Neuronal stem cell (in vitro differentiated cells): ENCODE measurements around the gene NEGR1.

Experiments
- DNase-seq: peaks from one replicate; pipeline ENCODE4 v3.0.0-alpha.2; 2013; ENCODE audit warnings: low spot score
- H2AFZ ChIP-seq: one replicate; pipeline ENCODE4 v1.6.1; 2013; ENCODE audit warnings: mild to moderate bottlenecking, low read length, inconsistent platforms
- H2AK5ac ChIP-seq: 2 replicates; pipeline ENCODE4 v1.6.1; 2013; ENCODE audit warnings: low read depth, mild to moderate bottlenecking, inconsistent platforms, low read length, moderate library complexity, mixed read lengths
- H2BK120ac ChIP-seq: 2 replicates; pipeline ENCODE4 v1.6.1; 2013; ENCODE audit warnings: low read depth, mild to moderate bottlenecking, inconsistent platforms, low read length, moderate library complexity, mixed read lengths
- H2BK12ac ChIP-seq: one replicate; pipeline ENCODE4 v1.6.1; 2013; ENCODE audit warnings: low read length, inconsistent platforms
- H2BK15ac ChIP-seq: 2 replicates; pipeline ENCODE4 v1.6.1; 2013; ENCODE audit warnings: mild to moderate bottlenecking, low read length, inconsistent platforms, mixed read lengths
- H2BK5ac ChIP-seq: one replicate; pipeline ENCODE4 v1.6.1; 2013; ENCODE audit warnings: inconsistent platforms, mild to moderate bottlenecking, low read length, moderate library complexity
- H3K14ac ChIP-seq: one replicate; pipeline ENCODE4 v1.6.1; 2013; ENCODE audit warnings: low read length, inconsistent platforms
- H3K18ac ChIP-seq: 2 replicates; pipeline ENCODE4 v1.6.1; 2013; ENCODE audit warnings: low read length, inconsistent platforms
- H3K23ac ChIP-seq: 2 replicates; pipeline ENCODE4 v1.6.1; 2013; ENCODE audit warnings: low read depth, mild to moderate bottlenecking, mixed read lengths, low read length, inconsistent platforms; ENCODE audit not compliant: poor library complexity
- H3K27ac ChIP-seq: replicated peaks from 3 replicates; pipeline ENCODE4 v1.5.1; 2013; ENCODE audit warnings: low read length, inconsistent platforms
- H3K27me3 ChIP-seq, 3 experiments: 2 replicates each; pipeline ENCODE4 v1.6.1; 2013; ENCODE audit warnings: low read length in 3 of 3, mild to moderate bottlenecking in 2 of 3, inconsistent platforms in 1 of 3, low read depth in 1 of 3, mixed read lengths in 1 of 3, moderate library complexity in 1 of 3; ENCODE audit not compliant: control insufficient read depth in 3 of 3, insufficient read depth in 3 of 3
- H3K36me3 ChIP-seq, 2 donors: replicated peaks in 1 of 2; 2 replicates each; pipeline ENCODE4 v1.6.1; 2013; ENCODE audit warnings: low read length in 2 of 2; ENCODE audit not compliant: control insufficient read depth in 2 of 2, insufficient read depth in 2 of 2
- H3K4ac ChIP-seq: 2 replicates; pipeline ENCODE4 v1.6.1; 2013; ENCODE audit warnings: inconsistent platforms, mild to moderate bottlenecking, low read length, moderate library complexity
- H3K4me1 ChIP-seq, 2 donors: 1 replicate in 1 of 2; 2 replicates in 1 of 2; pipeline ENCODE4 v1.6.1; 2013; ENCODE audit warnings: low read length in 2 of 2, low read depth in 1 of 2; ENCODE audit not compliant: control insufficient read depth in 2 of 2, insufficient read depth in 1 of 2
- H3K4me2 ChIP-seq: one replicate; pipeline ENCODE4 v1.6.1; 2013; ENCODE audit warnings: mild to moderate bottlenecking, low read length, inconsistent platforms; ENCODE audit not compliant: insufficient read depth, poor library complexity, severe bottlenecking
- H3K4me3 ChIP-seq, 2 donors: 2 replicates each; pipeline ENCODE4 v1.5.1; 2013; ENCODE audit warnings: low read length in 2 of 2, mild to moderate bottlenecking in 2 of 2, inconsistent platforms in 1 of 2, moderate library complexity in 1 of 2
- H3K79me1 ChIP-seq: one replicate; pipeline ENCODE4 v1.6.1; 2013; ENCODE audit warnings: low read depth, mild to moderate bottlenecking, inconsistent platforms, low read length, moderate library complexity
- H3K9ac ChIP-seq: one replicate; pipeline ENCODE4 v1.6.1; 2013; ENCODE audit warnings: mild to moderate bottlenecking, low read depth, low read length, inconsistent platforms; ENCODE audit not compliant: poor library complexity
- H3K9me3 ChIP-seq, 2 donors: replicated peaks in 1 of 2; 2 replicates each; pipeline versions ENCODE3 to v1.6.1; 2013; ENCODE audit warnings: low read length in 2 of 2, mild to moderate bottlenecking in 2 of 2, inconsistent platforms in 1 of 2, low read depth in 1 of 2, mixed read lengths in 1 of 2, moderate library complexity in 1 of 2; ENCODE audit not compliant: control insufficient read depth in 2 of 2, insufficient read depth in 1 of 2
- H4K8ac ChIP-seq: one replicate; pipeline ENCODE4 v1.6.1; 2013; ENCODE audit warnings: low read depth, mild to moderate bottlenecking, inconsistent platforms, low read length, moderate library complexity
- H4K91ac ChIP-seq: one replicate; pipeline ENCODE4 v1.6.1; 2013; ENCODE audit warnings: low read length, low read depth, mild to moderate bottlenecking, inconsistent platforms; ENCODE audit not compliant: poor library complexity
- WGBS, 2 donors: extraction: QIAGEN DNeasy Blood & Tissue Kit; methylation state at CpG; one replicate each; pipeline ENCODE4 v1.1.7; 2013; ENCODE audit warnings: missing lambda C conversion rate in 2 of 2, mixed read lengths in 1 of 2; ENCODE audit not compliant: insufficient read length in 2 of 2, insufficient replicate concordance in 1 of 2; ENCODE audit errors: extremely low coverage in 2 of 2; 5-methylcytosine and 5-hydroxymethylcytosine counted together

NEGR1 gene

DNA sequence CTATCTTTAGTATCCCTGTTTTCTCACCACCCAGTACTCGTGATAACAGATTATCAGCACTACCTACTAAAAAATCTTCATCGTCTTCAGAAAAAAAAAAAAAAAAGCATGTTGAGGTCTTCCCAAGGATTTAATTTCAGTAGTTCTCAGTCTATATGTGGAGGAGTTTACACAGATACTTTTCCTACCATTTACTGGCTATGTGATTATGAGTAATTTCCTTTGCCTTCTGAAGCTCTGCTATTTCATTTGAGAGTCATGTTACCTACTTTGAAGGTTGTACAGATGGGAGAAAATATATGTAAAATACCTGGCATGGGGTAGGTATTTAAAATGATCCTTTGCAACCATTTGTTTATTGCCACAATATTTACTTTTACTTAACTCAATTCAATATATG is 399.7 kb downstream of the NEGR1 start:
- Histone ChIP-seq H3K36me3 (no peaks in the 10 kb centered on the region), H3K4ac (no peak overlapping the region), H3K4me2 (no peak overlapping the region), H2BK5ac (no peak overlapping the region), H3K4me1 (no peaks in the 10 kb centered on the region), H2BK12ac (no peak overlapping the region), H3K4me3 (no peak overlapping the region), H3K18ac (no peak overlapping the region), H3K27ac (no peak overlapping the region), H3K9ac (no peak overlapping the region), H4K91ac (no peak overlapping the region), H2BK15ac (no peak overlapping the region), H3K79me1 (no peaks in the 10 kb centered on the region), H3K27me3 (no peaks in the 10 kb centered on the region), H4K8ac (no peak overlapping the region), H3K9me3 (no peaks in the 10 kb centered on the region), H3K14ac (no peak overlapping the region), H2AK5ac (no peak overlapping the region), H2BK120ac (no peak overlapping the region), H3K23ac (no peak overlapping the region), H2AFZ (no peak overlapping the region)
- no CpG with 5 or more reads among the region's 2 CpGs for WGBS, 2 donors
- DNase-seq, result no peak

DNA sequence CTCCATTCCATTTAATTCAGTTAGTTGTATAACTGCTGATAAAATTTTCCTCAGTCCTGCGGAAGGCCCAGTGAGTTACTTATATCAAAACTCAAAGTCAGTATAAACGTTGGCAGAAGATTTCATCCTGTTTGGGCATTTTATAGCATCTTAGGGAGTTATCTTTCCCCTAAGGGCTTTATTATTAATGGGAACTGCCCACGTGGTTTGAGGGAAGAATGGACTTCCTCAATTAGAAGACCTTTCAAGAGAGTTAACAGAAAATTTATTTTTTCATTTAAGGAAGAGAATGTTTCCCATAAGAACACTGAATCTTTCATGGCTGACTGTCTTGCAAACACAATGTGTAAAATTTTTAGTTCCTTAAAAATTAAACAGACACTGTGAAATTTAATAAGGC is 400.1 kb downstream of the NEGR1 start:
- no peak overlapping the region for H2BK120ac ChIP-seq
- DNase-seq, result no peak
- H3K4me1 ChIP-seq, result no peaks in the 10 kb centered on the region
- no CpG with 5 or more reads among the region's 3 CpGs for WGBS, 2 donors
- no peaks in the 10 kb centered on the region for H3K9me3 ChIP-seq
- no peak overlapping the region for H3K23ac ChIP-seq
- no peaks in the 10 kb centered on the region for H3K79me1 ChIP-seq
- peak overlapping the region; percentile 59 for H2AFZ ChIP-seq
- H3K4ac ChIP-seq, result no peak overlapping the region
- H2BK15ac ChIP-seq, result no peak overlapping the region
- H3K14ac ChIP-seq, result no peak overlapping the region
- no peak overlapping the region for H3K9ac ChIP-seq
- H3K18ac ChIP-seq, result no peak overlapping the region
- H3K27me3 ChIP-seq, result no peaks in the 10 kb centered on the region
- H2AK5ac ChIP-seq, result no peak overlapping the region
- no peaks in the 10 kb centered on the region for H3K36me3 ChIP-seq
- no peak overlapping the region for H2BK5ac ChIP-seq
- H2BK12ac ChIP-seq, result no peak overlapping the region
- H4K91ac ChIP-seq, result no peak overlapping the region
- no peak overlapping the region for H3K4me3 ChIP-seq
- H4K8ac ChIP-seq, result no peak overlapping the region
- H3K27ac ChIP-seq, result no peak overlapping the region
- H3K4me2 ChIP-seq, result no peak overlapping the region

DNA sequence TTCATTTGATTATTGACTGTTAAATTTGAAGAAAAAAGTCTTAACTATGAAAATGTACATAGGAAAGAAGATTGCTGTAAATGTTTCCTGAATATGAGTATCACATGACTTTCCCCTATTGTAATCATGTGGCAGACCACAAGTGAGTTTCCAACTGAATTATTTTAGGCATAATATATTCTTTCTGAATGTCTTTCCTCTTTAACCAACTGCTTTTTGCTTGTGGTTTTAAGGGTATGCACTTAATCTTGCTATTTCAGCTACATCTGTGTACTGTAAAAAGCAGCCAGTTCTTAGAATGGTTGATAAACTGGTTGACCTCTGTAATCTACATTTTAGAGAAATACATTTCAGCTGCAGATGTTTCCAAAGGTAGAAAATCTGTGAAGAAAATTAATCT is 400.7 kb downstream of the NEGR1 start:
- Histone ChIP-seq H3K27me3 (no peaks in the 10 kb centered on the region), H2BK5ac (no peak overlapping the region), H3K79me1 (no peaks in the 10 kb centered on the region), H2AK5ac (no peak overlapping the region), H2AFZ (peak overlapping the region; percentile 59), H2BK15ac (no peak overlapping the region), H4K8ac (no peak overlapping the region), H3K23ac (no peak overlapping the region), H3K14ac (no peak overlapping the region), H4K91ac (no peak overlapping the region), H3K4me1 (no peaks in the 10 kb centered on the region), H3K9ac (no peak overlapping the region), H2BK12ac (no peak overlapping the region), H3K36me3 (no peaks in the 10 kb centered on the region), H3K9me3 (no peaks in the 10 kb centered on the region), H2BK120ac (no peak overlapping the region), H3K4me3 (no peak overlapping the region), H3K4ac (no peak overlapping the region), H3K27ac (no peak overlapping the region), H3K4me2 (no peak overlapping the region), H3K18ac (no peak overlapping the region)
- no peak for DNase-seq

DNA sequence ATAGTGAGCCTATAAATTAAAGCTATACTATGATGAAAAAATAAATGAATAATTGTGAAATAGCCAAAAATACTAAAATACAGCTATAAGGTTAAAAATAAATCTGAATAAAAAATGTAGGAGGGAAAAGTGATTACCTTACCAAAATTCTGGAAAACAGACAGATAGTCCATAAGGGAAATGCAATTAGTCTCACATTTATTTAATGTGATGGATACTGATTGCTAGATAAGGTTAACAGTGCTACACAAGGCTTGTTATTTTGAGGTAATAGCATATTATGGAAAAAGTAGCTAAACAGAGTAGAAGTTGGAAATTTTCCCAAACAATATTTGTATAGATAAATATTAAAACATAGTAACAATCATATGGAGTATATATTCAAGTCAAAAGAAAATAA is 413.0 kb downstream of the NEGR1 start:
- no peak overlapping the region for H3K9ac ChIP-seq
- DNase-seq, result no peak
- H2BK5ac ChIP-seq, result no peak overlapping the region

More for the DNA sequence above, 413.0 kb downstream of the NEGR1 start:
- Histone ChIP-seq H2BK120ac (no peak overlapping the region), H3K9me3 (no peaks in the 10 kb centered on the region), H2AFZ (no peak overlapping the region), H2BK12ac (no peak overlapping the region), H4K8ac (no peak overlapping the region), H3K18ac (no peak overlapping the region), H3K14ac (no peak overlapping the region), H3K27ac (no peak overlapping the region), H2BK15ac (no peak overlapping the region), H2AK5ac (no peak overlapping the region), H3K4me1 (no peaks in the 10 kb centered on the region), H3K27me3 (no peaks in the 10 kb centered on the region), H3K23ac (no peak overlapping the region), H3K4me3 (no peak overlapping the region), H3K79me1 (no peaks in the 10 kb centered on the region), H4K91ac (no peak overlapping the region), H3K4ac (no peak overlapping the region), H3K36me3 (no peaks in the 10 kb centered on the region), H3K4me2 (no peak overlapping the region)
